ENCODE measurements around the gene AGBL1.

Gene AGBL1

DNA sequence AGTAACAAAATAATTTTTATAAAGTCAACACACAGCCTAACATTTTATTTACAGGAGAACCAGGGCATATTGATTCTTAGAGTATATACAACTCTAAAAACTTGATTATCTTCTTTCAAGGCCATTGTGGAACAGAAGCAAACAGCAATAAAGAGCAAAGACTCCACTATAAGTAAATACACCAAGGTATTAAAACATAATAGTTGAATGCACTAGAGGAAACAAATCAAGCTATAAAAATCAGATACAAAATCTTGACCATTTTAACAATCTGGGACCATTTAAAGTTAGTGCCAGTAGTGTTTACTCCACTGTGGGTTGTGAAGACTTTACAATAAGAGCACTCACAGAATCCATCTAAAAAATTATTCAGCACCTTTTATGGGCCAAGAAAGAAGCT lies 323.6 kb downstream of the AGBL1 start:
- TF ChIP-seq YY1 (IDR thresholded peaks at IDR 0.05; ENCODE audit: low read depth) = no peak
- no peak for TF ChIP-seq TAF1 (IDR thresholded peaks at IDR 0.05; ENCODE audit: low read depth)
- no peak for TF ChIP-seq EGR1 (IDR thresholded peaks at IDR 0.05)
- no peak for TF ChIP-seq TCF12 (IDR thresholded peaks at IDR 0.05; ENCODE audit: low read depth)
- no peak for TF ChIP-seq NFIC (IDR thresholded peaks at IDR 0.05)
- TF ChIP-seq, protein P1, sequence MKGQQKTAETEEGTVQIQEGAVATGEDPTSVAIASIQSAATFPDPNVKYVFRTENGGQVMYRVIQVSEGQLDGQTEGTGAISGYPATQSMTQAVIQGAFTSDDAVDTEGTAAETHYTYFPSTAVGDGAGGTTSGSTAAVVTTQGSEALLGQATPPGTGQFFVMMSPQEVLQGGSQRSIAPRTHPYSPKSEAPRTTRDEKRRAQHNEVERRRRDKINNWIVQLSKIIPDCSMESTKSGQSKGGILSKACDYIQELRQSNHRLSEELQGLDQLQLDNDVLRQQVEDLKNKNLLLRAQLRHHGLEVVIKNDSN (IDR thresholded peaks at IDR 0.05) = no peak
- TF ChIP-seq, protein P2, sequence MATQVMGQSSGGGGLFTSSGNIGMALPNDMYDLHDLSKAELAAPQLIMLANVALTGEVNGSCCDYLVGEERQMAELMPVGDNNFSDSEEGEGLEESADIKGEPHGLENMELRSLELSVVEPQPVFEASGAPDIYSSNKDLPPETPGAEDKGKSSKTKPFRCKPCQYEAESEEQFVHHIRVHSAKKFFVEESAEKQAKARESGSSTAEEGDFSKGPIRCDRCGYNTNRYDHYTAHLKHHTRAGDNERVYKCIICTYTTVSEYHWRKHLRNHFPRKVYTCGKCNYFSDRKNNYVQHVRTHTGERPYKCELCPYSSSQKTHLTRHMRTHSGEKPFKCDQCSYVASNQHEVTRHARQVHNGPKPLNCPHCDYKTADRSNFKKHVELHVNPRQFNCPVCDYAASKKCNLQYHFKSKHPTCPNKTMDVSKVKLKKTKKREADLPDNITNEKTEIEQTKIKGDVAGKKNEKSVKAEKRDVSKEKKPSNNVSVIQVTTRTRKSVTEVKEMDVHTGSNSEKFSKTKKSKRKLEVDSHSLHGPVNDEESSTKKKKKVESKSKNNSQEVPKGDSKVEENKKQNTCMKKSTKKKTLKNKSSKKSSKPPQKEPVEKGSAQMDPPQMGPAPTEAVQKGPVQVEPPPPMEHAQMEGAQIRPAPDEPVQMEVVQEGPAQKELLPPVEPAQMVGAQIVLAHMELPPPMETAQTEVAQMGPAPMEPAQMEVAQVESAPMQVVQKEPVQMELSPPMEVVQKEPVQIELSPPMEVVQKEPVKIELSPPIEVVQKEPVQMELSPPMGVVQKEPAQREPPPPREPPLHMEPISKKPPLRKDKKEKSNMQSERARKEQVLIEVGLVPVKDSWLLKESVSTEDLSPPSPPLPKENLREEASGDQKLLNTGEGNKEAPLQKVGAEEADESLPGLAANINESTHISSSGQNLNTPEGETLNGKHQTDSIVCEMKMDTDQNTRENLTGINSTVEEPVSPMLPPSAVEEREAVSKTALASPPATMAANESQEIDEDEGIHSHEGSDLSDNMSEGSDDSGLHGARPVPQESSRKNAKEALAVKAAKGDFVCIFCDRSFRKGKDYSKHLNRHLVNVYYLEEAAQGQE (IDR thresholded peaks at IDR 0.05; ENCODE audit: low read depth) = no peak

DNA sequence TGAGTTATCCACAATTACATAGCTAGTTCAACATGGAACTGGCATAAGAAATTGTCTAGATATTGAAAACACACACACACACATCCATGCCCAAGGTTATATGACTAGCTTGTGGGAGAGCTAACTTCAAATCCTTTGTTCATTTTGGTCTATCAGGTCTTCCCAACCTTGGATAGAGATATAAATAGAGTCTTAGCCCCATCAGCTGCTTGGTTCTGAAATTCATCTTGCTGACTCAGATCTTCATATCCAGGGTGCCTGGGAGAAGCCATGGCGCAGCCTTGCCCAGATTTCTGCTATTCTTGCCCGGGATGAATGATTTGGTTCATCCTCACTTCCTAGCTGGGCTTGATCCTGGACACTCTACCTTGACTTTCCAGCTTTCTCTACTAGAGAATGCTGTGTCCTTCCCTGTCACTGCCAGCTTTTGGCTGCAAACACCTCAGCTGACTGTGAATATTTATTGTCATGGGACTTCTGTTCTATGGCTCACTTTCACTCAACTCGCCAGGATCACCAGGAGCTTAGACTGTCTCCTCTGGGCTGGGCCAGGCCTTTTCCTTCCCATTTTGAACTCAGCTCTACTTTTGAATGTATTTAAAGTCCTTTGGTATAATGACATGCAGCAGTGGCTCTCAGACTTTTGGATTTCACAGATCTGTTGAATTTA lies 324.4 kb downstream of the AGBL1 start:
- TF ChIP-seq TAF1 (IDR thresholded peaks at IDR 0.05; ENCODE audit: low read depth) (no peak), NFIC (IDR thresholded peaks at IDR 0.05) (no peak), EGR1 (IDR thresholded peaks at IDR 0.05) (no peak), CREB1 (IDR thresholded peaks at IDR 0.05; ENCODE audit: low read depth) (no peak), YY1 (IDR thresholded peaks at IDR 0.05; ENCODE audit: low read depth) (no peak), CEBPB (IDR thresholded peaks at IDR 0.05) (no peak)
- TF ChIP-seq, protein P3, sequence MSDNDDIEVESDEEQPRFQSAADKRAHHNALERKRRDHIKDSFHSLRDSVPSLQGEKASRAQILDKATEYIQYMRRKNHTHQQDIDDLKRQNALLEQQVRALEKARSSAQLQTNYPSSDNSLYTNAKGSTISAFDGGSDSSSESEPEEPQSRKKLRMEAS (IDR thresholded peaks at IDR 0.05) = no peak

DNA sequence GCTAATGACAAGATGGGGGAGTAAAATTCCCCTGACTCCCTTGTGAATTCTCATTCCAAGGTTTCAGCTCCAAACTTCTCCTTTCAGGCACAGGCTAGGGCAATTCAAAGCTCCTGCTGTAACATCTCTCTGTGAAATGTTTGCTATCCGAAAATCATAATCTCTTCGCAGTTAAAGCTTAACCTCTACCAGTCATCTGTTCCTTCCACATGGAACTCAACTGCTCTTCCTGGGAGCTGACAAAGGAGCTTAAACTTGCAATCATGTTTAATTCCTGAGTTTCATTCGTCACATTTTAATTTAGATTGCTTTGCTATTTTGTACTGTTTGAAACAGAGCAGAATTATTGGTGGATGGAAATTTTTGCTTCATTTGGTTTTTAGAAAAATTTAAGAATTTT lies 328.6 kb downstream of the AGBL1 start:
- TF ChIP-seq, protein P3 (IDR thresholded peaks at IDR 0.05) = no peak
- TF ChIP-seq YY1 (IDR thresholded peaks at IDR 0.05; ENCODE audit: low read depth) = no peak
- TF ChIP-seq NFIC (IDR thresholded peaks at IDR 0.05) = no peak
- TF ChIP-seq TAF1 (IDR thresholded peaks at IDR 0.05; ENCODE audit: low read depth) = no peak
- TF ChIP-seq EP300 (IDR thresholded peaks at IDR 0.05; ENCODE audit: borderline replicate concordance) = no peak
- no peak for TF ChIP-seq RAD21 (IDR thresholded peaks at IDR 0.05; ENCODE audit: low read depth)
- no peak for TF ChIP-seq TEAD4 (IDR thresholded peaks at IDR 0.05)
- TF ChIP-seq, protein P1 (IDR thresholded peaks at IDR 0.05) = no peak
- no peak for TF ChIP-seq CREB1 (IDR thresholded peaks at IDR 0.05; ENCODE audit: low read depth)
- TF ChIP-seq, protein P2 (IDR thresholded peaks at IDR 0.05; ENCODE audit: low read depth) = no peak
- no peak for TF ChIP-seq CEBPB (IDR thresholded peaks at IDR 0.05)
- no peak for TF ChIP-seq FOXM1 (IDR thresholded peaks at IDR 0.05; ENCODE audit: borderline replicate concordance, low read depth)
- TF ChIP-seq EGR1 (IDR thresholded peaks at IDR 0.05) = no peak
- no peak for TF ChIP-seq ZBTB7A (IDR thresholded peaks at IDR 0.05; ENCODE audit: low read depth)
- no peak for TF ChIP-seq TCF12 (IDR thresholded peaks at IDR 0.05; ENCODE audit: low read depth)

DNA sequence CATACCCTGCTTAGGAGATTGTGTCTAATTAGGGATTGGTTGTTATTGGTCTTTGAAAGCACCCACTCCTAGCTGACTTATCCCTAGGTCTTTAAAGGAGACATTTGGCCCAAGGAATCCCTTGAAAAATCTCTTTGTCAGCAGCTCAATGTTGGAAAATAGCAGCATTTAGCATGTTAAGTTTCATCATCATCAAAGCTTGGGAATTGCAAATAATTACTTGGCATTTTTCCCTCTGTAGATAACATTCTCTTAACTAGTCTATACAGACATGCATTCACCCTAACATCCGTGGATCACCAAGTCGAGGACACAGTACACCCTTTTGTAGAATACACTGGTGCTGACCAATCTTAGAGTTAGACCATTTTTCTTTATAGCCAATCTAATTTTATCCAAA lies 332.2 kb downstream of the AGBL1 start:
- TF ChIP-seq FOXM1 (IDR thresholded peaks at IDR 0.05; ENCODE audit: borderline replicate concordance, low read depth) (no peak), TCF12 (IDR thresholded peaks at IDR 0.05; ENCODE audit: low read depth) (no peak), YY1 (IDR thresholded peaks at IDR 0.05; ENCODE audit: low read depth) (no peak), EP300 (IDR thresholded peaks at IDR 0.05; ENCODE audit: borderline replicate concordance) (no peak), RAD21 (IDR thresholded peaks at IDR 0.05; ENCODE audit: low read depth) (no peak), ZBTB7A (IDR thresholded peaks at IDR 0.05; ENCODE audit: low read depth) (no peak)
- TF ChIP-seq, protein P2 (IDR thresholded peaks at IDR 0.05; ENCODE audit: low read depth) = no peak
- TF ChIP-seq, protein P3 (IDR thresholded peaks at IDR 0.05) = no peak
- TF ChIP-seq, protein P1 (IDR thresholded peaks at IDR 0.05) = no peak

Measured in Ishikawa (cell line).